Neural crest cell (in vitro differentiated cells): ENCODE measurements around the gene GRK6. TPM values are rescaled to one million over a fixed set of nuclear protein-coding genes. Genes with fewer than 3 reads are reported as not detected.

Experiments
- DNase-seq: peaks from one replicate; pipeline ENCODE4 v3.0.0; 2021; ENCODE audit warnings: low read depth, mixed read lengths, low spot score
- H3K27ac Mint-ChIP-seq: one replicate; pipeline ENCODE4 v1.8.0; 2021; ENCODE audit warnings: mild to moderate bottlenecking, mixed read lengths; ENCODE audit not compliant: unreplicated experiment
- H3K27me3 Mint-ChIP-seq: 2 replicates; pipeline ENCODE4 v1.8.0; 2021; ENCODE audit warnings: low read depth, mild to moderate bottlenecking, mixed read lengths
- H3K36me3 Mint-ChIP-seq: 2 replicates; pipeline ENCODE4 v1.8.0; 2021; ENCODE audit warnings: low read depth, mild to moderate bottlenecking, mixed read lengths
- H3K4me1 Mint-ChIP-seq: 2 replicates; pipeline ENCODE4 v1.8.0; 2021; ENCODE audit warnings: mixed read lengths
- H3K4me3 Mint-ChIP-seq: one replicate; pipeline ENCODE4 v1.8.0; 2021; ENCODE audit warnings: mild to moderate bottlenecking, mixed read lengths
- H3K9me3 Mint-ChIP-seq: 2 replicates; pipeline ENCODE4 v1.8.0; 2021; ENCODE audit warnings: mixed read lengths
- total RNA-seq: library from RNA; stranded (reverse); gene quantifications from 2 replicates; pipeline ENCODE4 v1.2.1, GENCODE V29; 2021
- TF ChIP-seq, protein P1 (sequence below): fragments of 200-600 bp; sonication (generic); conservative IDR thresholded peaks from 2 replicates; pipeline ENCODE4 v1.5.0; 2021; ENCODE audit warnings: antibody characterized with exemption, mild to moderate bottlenecking

GRK6 gene
- total RNA-seq, 1 donor from 2014 or later, result 54.9 TPM

GRCh38 chr5:177427211-177427822, 841 bp downstream of the GRK6 start:
- TF ChIP-seq, protein P1, sequence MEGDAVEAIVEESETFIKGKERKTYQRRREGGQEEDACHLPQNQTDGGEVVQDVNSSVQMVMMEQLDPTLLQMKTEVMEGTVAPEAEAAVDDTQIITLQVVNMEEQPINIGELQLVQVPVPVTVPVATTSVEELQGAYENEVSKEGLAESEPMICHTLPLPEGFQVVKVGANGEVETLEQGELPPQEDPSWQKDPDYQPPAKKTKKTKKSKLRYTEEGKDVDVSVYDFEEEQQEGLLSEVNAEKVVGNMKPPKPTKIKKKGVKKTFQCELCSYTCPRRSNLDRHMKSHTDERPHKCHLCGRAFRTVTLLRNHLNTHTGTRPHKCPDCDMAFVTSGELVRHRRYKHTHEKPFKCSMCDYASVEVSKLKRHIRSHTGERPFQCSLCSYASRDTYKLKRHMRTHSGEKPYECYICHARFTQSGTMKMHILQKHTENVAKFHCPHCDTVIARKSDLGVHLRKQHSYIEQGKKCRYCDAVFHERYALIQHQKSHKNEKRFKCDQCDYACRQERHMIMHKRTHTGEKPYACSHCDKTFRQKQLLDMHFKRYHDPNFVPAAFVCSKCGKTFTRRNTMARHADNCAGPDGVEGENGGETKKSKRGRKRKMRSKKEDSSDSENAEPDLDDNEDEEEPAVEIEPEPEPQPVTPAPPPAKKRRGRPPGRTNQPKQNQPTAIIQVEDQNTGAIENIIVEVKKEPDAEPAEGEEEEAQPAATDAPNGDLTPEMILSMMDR, result no peak
- H3K4me1 Mint-ChIP-seq, result peaks cover 31% of the 10 kb centered on the region
- peak overlapping the region; percentile 97 for H3K27ac Mint-ChIP-seq
- H3K4me3 Mint-ChIP-seq, result peak overlapping the region; percentile 89
- H3K36me3 Mint-ChIP-seq, result no peaks in the 10 kb centered on the region
- DNase-seq, result no peak
- H3K27me3 Mint-ChIP-seq, result peaks cover 4% of the 10 kb centered on the region
- no peaks in the 10 kb centered on the region for H3K9me3 Mint-ChIP-seq

GRCh38 chr5:177427919-177428573, 1.6 kb downstream of the GRK6 start:
- peak overlapping the region; percentile 89 for H3K4me3 Mint-ChIP-seq
- H3K27ac Mint-ChIP-seq, result no peak overlapping the region
- peaks cover 31% of the 10 kb centered on the region for H3K4me1 Mint-ChIP-seq
- H3K9me3 Mint-ChIP-seq, result no peaks in the 10 kb centered on the region
- H3K27me3 Mint-ChIP-seq, result peaks cover 4% of the 10 kb centered on the region
- no peaks in the 10 kb centered on the region for H3K36me3 Mint-ChIP-seq
- DNase-seq, result no peak
- TF ChIP-seq, protein P1, result no peak

DNA sequence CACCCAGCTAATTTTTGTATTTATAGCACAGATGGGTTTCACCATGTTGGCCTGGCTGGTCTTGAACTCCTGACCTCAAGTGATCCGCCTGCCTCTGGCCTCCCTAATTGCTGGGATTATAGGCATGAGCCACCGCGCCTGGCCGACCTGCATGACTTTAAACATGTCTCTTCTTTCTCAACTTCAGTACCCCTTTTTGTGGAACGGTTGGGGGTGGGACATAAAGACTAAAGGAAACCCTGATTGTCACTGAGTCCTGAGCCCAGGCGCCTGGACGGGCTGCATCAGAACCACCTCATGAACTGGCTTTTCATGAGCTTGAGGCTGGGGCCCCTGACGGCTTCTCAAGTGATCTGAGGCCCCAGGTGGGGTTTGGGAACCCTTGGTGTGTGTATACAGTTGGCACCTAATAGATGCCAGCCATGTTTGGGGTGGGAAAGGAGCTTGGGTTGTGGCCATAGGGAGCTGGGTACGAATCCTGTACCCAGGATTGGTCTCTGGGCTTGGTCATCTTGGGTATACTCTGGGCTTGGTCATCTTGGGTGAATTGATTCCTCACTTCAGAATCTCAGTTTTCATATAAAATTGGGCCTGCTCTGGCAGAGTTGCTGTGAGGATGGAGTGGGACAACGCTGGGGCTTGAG, 2.2 kb downstream of the GRK6 start:
- peaks cover 4% of the 10 kb centered on the region for H3K27me3 Mint-ChIP-seq
- TF ChIP-seq, protein P1, result no peak
- peak overlapping the region; percentile 89 for H3K4me3 Mint-ChIP-seq
- DNase-seq, result no peak
- no peak overlapping the region for H3K27ac Mint-ChIP-seq
- no peaks in the 10 kb centered on the region for H3K9me3 Mint-ChIP-seq
- peaks cover 31% of the 10 kb centered on the region for H3K4me1 Mint-ChIP-seq
- no peaks in the 10 kb centered on the region for H3K36me3 Mint-ChIP-seq

DNA sequence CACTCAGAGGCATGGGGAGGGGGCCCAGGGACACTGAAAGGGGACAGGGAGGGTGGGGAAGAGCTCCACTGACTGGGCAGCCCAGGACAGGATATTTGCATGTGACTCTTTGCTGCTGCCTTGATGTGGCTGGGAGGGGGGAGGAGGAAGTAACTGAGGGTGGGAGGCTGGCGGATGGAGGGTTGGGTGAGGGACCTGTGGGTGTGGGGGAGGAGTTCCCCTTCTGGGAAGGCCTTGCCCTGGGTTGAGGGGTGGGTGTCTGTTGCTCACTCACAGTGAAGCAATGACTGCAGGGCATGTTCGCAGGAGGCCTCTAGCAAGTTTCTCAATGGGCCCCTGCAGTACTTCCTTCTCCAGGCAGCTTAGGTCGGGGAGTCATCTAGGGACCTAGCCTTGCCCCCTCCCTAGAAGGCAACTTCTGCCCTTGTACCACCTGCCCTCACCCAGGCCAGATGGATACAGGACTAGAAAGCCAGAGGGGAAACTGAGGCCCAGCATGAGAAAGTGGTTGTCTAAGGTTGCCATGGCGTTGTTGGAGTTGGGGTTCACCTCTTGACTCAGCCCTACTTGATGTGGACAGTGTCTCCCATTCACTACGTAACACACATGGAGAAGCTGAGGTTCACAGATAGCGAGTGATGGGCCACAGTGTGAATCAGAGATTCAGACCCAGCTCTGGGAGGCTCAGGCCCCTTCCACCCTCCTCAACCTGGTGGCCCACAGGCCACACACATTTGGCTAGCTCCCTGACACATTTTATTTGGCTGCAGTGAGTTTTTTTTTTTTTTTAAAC, 3.0 kb downstream of the GRK6 start:
- DNase-seq, result no peak
- Mint-ChIP-seq H3K4me1 (peaks cover 31% of the 10 kb centered on the region), H3K36me3 (no peaks in the 10 kb centered on the region), H3K27ac (no peak overlapping the region), H3K9me3 (no peaks in the 10 kb centered on the region), H3K27me3 (peaks cover 4% of the 10 kb centered on the region), H3K4me3 (peak overlapping the region; percentile 89)
- TF ChIP-seq, protein P1, result no peak

DNA sequence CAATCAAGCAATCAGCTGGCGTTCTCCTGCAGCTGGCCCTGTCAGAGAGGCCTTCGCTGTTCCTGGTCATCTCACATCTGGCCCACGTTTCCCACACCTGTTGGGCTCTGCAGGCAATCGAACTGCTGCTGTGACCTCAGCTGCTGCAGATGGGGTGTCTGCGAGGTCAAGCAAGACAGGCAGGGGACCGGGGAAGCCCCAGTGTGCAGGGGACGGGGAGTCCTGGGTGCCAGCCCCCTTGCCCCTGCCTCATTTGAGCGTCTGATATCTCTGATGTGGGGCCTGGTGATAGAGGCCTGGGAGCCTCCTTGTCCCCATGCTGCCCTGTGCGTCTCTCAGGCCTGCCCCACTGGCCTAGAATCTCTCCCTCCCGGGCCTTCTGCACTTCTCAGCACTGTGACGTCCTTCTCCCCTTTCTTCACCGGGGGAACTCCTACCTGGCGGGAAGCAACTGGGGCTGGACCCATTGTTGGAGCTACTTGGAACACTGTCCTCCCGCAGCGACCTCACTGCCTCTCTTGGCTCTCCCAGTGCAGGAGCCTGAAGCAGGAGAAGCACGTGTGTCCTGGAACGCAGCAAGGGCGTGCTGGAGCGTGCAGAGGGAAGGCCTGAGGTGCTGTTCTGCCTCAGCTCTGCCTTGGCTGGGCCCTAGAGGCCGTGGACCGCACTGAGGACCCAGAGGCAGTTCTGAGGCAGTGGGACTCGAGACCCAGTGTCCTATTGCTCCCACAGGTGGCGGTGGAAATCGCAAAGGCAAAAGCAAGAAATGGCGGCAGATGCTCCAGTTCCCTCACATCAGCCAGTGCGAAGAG, 3.9 kb downstream of the GRK6 start:
- Mint-ChIP-seq H3K27ac (no peak overlapping the region), H3K27me3 (peaks cover 4% of the 10 kb centered on the region), H3K36me3 (no peaks in the 10 kb centered on the region), H3K4me3 (peak overlapping the region; percentile 70), H3K4me1 (peaks cover 27% of the 10 kb centered on the region), H3K9me3 (no peaks in the 10 kb centered on the region)
- TF ChIP-seq, protein P1, result no peak
- DNase-seq, result no peak
